Activated CD4-positive, CD25-positive, alpha-beta regulatory T cell treated with anti-CD3 and anti-CD28 coated beads, Interleukin-2, amount 50 U/mL, for 24 hours (primary cell): ENCODE data around the gene RFTN1.

Source experiments
- ATAC-seq, 2 donors: fragments of 150-1000 bp; cut with Tn5 transposase; one replicate each; pipeline ENCODE4 v1.10.0; 2021; ENCODE audit warnings: mild to moderate bottlenecking in 1 of 2, moderate library complexity in 1 of 2

The RFTN1 gene

DNA sequence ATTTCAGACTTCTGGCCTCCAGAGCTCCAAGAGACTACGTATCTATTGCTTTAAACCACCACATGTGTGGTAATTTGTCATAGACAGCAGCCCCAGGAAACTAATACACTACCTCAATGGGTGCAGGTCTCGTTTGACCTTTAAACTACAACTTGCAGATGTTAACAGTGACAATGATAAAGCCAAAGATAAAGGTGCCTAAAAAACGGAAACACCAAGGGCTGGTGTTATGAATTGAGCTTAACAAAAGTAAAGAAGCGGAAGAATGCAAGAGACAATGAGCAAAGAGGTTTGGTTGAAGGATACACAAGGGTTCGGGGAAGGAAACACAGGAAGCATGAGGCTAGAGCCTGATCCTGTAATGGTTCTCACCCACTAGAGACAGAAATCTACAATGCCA is 50.8 kb downstream of the RFTN1 start:
- ATAC-seq: peak; percentile 88

DNA sequence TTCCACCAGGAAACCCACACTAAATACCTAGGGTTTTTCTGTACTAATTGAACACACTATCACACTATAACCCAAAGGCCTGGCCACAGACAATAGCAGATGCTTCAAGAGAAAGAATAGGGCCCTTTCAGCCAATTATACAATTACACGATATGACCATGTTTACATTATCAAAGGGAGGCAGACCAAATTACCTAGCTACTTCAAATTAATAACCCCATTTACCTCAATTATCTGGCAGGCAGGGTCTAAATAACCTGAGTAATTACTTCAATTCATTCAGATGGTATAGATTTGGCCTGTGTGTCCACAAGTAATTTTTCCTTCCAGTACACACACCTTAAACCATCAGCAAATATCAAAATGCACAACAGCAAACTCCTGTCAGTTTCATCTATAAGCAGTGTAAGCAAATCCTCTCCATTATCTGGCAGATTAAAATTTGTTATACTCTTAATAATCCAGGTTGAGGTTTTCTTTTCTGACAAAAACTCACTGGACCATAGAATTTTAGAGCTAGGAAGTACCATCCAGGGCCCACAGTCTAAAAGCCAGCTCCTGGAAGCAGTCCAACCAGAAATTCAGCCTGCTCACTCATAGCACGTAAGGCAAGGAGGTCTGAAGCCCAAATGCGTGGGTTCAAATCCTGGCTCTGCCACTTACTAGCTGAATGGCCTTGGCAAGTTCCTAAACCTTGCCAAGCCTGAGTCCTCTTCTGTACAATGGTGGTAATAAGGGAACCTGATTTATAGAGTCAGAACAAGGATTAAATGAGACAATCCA is 51.8 kb downstream of the RFTN1 start:
- no peak for ATAC-seq

GRCh38 chr3:16460886-16461285 is 52.6 kb downstream of the RFTN1 start:
- ATAC-seq: no peak

- no peak for ATAC-seq
These were observed 53.2 kb downstream of the RFTN1 start for GRCh38 chr3:16460273-16460672.

DNA sequence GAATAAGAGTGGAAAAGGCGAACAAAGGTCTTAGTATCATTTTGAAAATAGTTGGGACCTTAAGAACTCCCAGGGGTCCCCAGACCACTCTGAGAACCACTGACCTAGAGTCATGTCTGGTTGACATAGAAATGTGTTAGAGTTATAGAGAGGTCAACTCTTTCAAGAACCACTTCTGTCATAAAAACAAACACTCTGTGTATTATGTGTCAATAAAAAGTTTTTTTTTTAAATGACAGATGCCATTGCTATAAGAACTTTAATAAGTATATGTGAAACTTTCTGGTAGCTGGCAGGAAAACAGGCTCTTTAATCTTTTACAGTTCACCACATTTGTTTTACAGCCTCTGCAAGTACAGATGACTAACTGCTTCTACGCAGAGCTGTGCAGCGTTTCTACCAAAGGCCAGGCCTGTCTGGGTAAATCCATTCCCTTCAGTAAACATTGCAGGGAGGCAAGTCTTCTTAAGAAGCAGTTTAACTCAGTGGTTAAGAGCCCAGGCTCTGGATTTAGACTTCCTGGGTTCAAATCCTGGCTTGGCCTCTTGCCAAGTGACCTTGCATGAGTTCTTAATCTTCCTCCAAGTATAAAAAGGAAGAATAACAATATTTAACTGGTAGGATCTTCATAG is 56.6 kb downstream of the RFTN1 start:
- peak; percentile 49 to 55 for ATAC-seq

GRCh38 chr3:16455966-16456365 is 57.5 kb downstream of the RFTN1 start:
- no peak for ATAC-seq

GRCh38 chr3:16455001-16455400 is 58.5 kb downstream of the RFTN1 start:
- ATAC-seq: no peak

DNA sequence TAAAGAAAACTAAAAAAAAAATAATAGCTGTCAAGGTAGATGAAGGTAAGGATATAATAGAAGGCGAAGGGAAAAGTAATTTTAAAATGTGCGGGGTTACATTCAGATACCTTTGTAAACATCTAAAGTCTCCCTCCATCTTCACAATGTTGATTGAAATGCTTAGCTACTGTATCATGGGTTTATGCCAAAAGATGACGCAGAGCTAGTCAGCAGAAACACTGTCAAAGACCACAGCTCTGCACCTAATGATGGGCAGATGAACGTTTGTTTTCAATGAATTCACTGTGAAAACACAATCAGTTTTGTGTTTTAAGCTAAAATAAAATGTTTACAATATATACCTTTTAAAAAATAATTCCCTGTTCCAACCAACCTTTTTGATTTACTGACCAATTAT is 61.2 kb downstream of the RFTN1 start:
- ATAC-seq: no peak

GRCh38 chr3:16449369-16449768 is 64.1 kb downstream of the RFTN1 start:
- no peak for ATAC-seq

GRCh38 chr3:16448639-16449070 is 64.8 kb downstream of the RFTN1 start:
- peak; percentile 76 to 85 for ATAC-seq

GRCh38 chr3:16447135-16447534 is 66.4 kb downstream of the RFTN1 start:
- no peak for ATAC-seq

- ATAC-seq: no peak
These were observed 69.2 kb downstream of the RFTN1 start for GRCh38 chr3:16444344-16444743.

DNA sequence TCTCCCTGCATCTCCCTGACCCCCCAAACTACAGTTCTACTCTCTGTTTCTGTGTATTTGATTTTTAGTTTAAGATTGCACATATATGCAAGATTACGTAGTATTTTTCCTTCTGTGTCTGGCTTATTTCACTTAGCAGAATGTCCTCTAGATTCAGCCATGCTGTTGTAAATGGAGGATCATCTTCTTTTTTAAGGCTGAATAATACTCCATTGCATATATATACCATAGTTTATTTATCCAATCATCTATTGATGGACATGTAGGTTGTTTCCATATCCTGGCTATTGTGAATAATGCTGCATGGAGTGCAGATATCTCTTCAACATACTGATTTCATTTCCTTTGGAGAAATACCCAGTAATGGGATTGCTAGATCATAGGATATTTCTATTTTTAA is 70.8 kb downstream of the RFTN1 start:
- ATAC-seq: no peak

DNA sequence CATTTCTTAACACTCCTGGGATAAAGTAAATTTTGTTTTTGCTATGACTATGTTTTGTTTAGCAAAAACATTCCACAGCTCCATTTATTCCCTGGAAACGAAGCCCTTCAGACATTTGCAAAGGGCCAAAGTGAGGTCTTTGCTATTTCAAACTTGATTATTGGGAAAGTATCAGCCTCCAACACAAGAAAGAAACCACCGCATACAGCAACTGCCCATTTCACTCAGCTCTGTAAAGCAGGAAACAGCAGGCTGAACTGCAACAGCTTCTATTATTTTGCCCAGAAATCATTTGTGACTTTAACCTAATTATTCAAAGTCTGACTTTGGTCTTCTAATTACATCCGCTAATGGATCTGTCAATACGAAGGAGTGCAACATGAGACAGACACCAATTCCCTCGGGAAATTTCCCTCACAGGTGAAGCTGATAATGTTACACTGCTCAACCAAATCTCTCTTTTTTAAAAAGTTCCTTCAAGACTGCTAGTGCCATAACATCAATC is 72.1 kb downstream of the RFTN1 start:
- no peak for ATAC-seq

GRCh38 chr3:16439848-16440708 is 73.4 kb downstream of the RFTN1 start:
- ATAC-seq: no peak

- no peak for ATAC-seq
These were observed 74.2 kb downstream of the RFTN1 start for GRCh38 chr3:16439163-16439847.

DNA sequence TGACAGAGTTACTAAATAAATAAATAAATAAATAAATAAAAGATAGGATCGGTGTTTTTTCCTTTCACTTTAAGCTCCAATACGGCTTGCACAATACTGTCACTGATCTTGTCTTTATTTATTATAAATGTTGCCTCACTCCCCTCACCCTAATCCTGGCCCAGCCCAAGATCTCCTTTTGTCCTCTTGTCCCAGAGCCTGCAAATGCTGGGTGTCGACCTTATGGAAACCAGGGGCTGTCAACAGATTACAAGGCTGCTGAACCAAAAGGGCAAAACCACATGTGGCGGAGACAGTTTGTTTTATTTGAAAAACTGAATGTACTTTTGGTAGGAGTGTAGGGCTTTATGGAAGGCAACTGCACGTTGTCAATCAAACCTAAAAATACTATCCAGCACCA is 75.9 kb downstream of the RFTN1 start:
- no peak for ATAC-seq

- no peak for ATAC-seq
These were observed 79.8 kb downstream of the RFTN1 start for GRCh38 chr3:16433701-16434151.

DNA sequence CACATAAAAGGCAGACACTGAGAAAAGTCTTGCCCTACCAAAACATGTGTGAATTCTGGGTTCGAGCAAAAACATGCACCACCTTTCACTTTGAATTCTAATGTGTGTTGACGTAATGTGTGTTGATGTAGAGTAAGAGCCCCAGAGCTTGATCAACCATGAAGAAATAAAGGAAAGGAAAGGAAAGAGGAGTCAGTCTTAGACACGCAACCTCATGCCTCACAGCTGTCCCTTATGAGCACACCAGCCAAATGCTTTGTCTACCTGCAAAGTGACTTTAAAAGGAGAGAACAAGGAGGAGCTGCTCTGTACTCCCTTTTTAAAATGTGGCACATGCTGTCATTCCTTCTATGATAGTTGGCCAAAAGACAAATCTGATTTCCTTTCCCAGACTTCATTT is 80.8 kb downstream of the RFTN1 start:
- ATAC-seq: no peak

- ATAC-seq: peak; percentile 41 to 46
These were observed 82.5 kb downstream of the RFTN1 start for GRCh38 chr3:16430717-16431630.

DNA sequence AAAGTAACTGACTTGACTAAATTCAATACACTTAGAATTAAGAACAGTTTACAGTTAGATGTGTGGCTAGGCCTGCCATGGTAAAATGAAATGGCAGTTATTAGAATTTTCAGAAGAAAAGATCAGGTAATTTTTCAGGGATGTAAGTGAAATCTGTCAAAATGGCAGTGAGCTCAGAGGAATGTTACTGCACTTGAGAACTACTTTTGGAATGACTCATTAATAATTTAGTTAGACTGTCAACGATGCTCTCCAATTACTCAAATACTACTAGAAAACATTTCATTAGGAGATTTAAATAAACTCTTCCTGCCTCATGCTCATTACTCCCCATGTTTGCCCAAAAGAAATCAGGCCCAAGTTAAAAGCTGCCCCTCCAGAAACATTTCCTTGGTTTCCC is 84.4 kb downstream of the RFTN1 start:
- no peak for ATAC-seq
